ENCODE data around the gene HIPK2. TPM values are rescaled to one million over a fixed set of nuclear protein-coding genes. Genes with fewer than 3 reads are reported as not detected.

Gene HIPK2
- total RNA-seq, 1 donor from 2014 or later = 44.0 TPM

- no peak for DNase-seq (ENCODE audit: low read depth)
- H3K4me3 ChIP-seq (ENCODE audit: low read depth, low read length) = no peak overlapping the region
- no peaks in the 10 kb centered on the region for H3K27me3 ChIP-seq (ENCODE audit: control insufficient read depth, insufficient read depth, low read length)
- TF ChIP-seq CTCF (IDR thresholded peaks at IDR 0.05; ENCODE audit: insufficient read depth, low read length, poor library complexity, severe bottlenecking) = no peak
- no peaks in the 10 kb centered on the region for H3K36me3 ChIP-seq (ENCODE audit: control insufficient read depth, insufficient read depth, low read length)
These were observed 27.2 kb downstream of the HIPK2 start for GRCh38 chr7:139750459-139751095.

GRCh38 chr7:139749545-139749944 is 28.3 kb downstream of the HIPK2 start:
- no peak for TF ChIP-seq CTCF (IDR thresholded peaks at IDR 0.05; ENCODE audit: insufficient read depth, low read length, poor library complexity, severe bottlenecking)
- Histone ChIP-seq H3K36me3 (ENCODE audit: control insufficient read depth, insufficient read depth, low read length) (no peaks in the 10 kb centered on the region), H3K4me3 (ENCODE audit: low read depth, low read length) (no peak overlapping the region), H3K27me3 (ENCODE audit: control insufficient read depth, insufficient read depth, low read length) (no peaks in the 10 kb centered on the region)
- DNase-seq (ENCODE audit: low read depth) = no peak

- Histone ChIP-seq H3K36me3 (ENCODE audit: control insufficient read depth, insufficient read depth, low read length) (no peaks in the 10 kb centered on the region), H3K4me3 (ENCODE audit: low read depth, low read length) (no peak overlapping the region), H3K27me3 (ENCODE audit: control insufficient read depth, insufficient read depth, low read length) (no peaks in the 10 kb centered on the region)
- DNase-seq (ENCODE audit: low read depth) = no peak
- TF ChIP-seq CTCF (IDR thresholded peaks at IDR 0.05; ENCODE audit: insufficient read depth, low read length, poor library complexity, severe bottlenecking) = no peak
These were observed 28.9 kb downstream of the HIPK2 start for GRCh38 chr7:139748941-139749340.

GRCh38 chr7:139748373-139748765 is 29.4 kb downstream of the HIPK2 start:
- no peak overlapping the region for H3K4me3 ChIP-seq (ENCODE audit: low read depth, low read length)
- H3K27me3 ChIP-seq (ENCODE audit: control insufficient read depth, insufficient read depth, low read length) = no peaks in the 10 kb centered on the region
- no peak for TF ChIP-seq CTCF (IDR thresholded peaks at IDR 0.05; ENCODE audit: insufficient read depth, low read length, poor library complexity, severe bottlenecking)
- DNase-seq (ENCODE audit: low read depth) = no peak
- no peaks in the 10 kb centered on the region for H3K36me3 ChIP-seq (ENCODE audit: control insufficient read depth, insufficient read depth, low read length)

GRCh38 chr7:139747662-139748372 is 30.0 kb downstream of the HIPK2 start:
- H3K4me3 ChIP-seq (ENCODE audit: low read depth, low read length) = no peak overlapping the region
- no peak for TF ChIP-seq CTCF (IDR thresholded peaks at IDR 0.05; ENCODE audit: insufficient read depth, low read length, poor library complexity, severe bottlenecking)
- DNase-seq (ENCODE audit: low read depth) = no peak

More at GRCh38 chr7:139747662-139748372, 30.0 kb downstream of the HIPK2 start:
- no peaks in the 10 kb centered on the region for H3K36me3 ChIP-seq (ENCODE audit: control insufficient read depth, insufficient read depth, low read length)
- no peaks in the 10 kb centered on the region for H3K27me3 ChIP-seq (ENCODE audit: control insufficient read depth, insufficient read depth, low read length)

Measured in kidney epithelial cell (primary cell).